Fibroblast of the aortic adventitia (primary cell): ENCODE measurements around the gene RANBP17. TPM values are rescaled to one million over a fixed set of nuclear protein-coding genes. Genes with fewer than 3 reads are reported as not detected.

ENCODE experiments used
- DNase-seq: peaks from one replicate; pipeline ENCODE4 v3.0.0-alpha.2; 2010; ENCODE audit warnings: low read depth
- H3K4me3 ChIP-seq: 2 replicates; pipeline ENCODE4 v1.5.1; 2011; ENCODE audit warnings: low read depth, mild to moderate bottlenecking, control low read depth, low read length, moderate library complexity
- CTCF ChIP-seq: IDR thresholded peaks from 2 replicates; pipeline ENCODE4 v1.5.1; 2011; ENCODE audit warnings: mild to moderate bottlenecking, low read length, control low read depth, inconsistent platforms; ENCODE audit not compliant: insufficient read depth
- total RNA-seq: library from RNA; depleted of rRNA; stranded (reverse); fragments of >200 nt; gene quantifications from 2 replicates; pipeline ENCODE4 v1.2.3, GENCODE V29; 2012; ENCODE audit warnings: low replicate concordance

Gene RANBP17
- total RNA-seq, 1 donor, result 10.6 TPM

- no peak for TF ChIP-seq CTCF
- DNase-seq, result no peak
- no peak overlapping the region for H3K4me3 ChIP-seq
Measured at GRCh38 chr5:171318026-171318425, 456.2 kb downstream of the RANBP17 start.

- TF ChIP-seq CTCF, result no peak
- H3K4me3 ChIP-seq, result no peak overlapping the region
- DNase-seq, result no peak
Measured at GRCh38 chr5:171321447-171321846, 459.6 kb downstream of the RANBP17 start.

- no peak for DNase-seq
- no peak overlapping the region for H3K4me3 ChIP-seq
- no peak for TF ChIP-seq CTCF
Measured at GRCh38 chr5:171322527-171322926, 460.7 kb downstream of the RANBP17 start.

- H3K4me3 ChIP-seq, result no peak overlapping the region
- TF ChIP-seq CTCF, result no peak
- no peak for DNase-seq
Measured at GRCh38 chr5:171323007-171323406, 461.2 kb downstream of the RANBP17 start.

- no peak for TF ChIP-seq CTCF
Measured at GRCh38 chr5:171323806-171324632, 462.2 kb downstream of the RANBP17 start.

GRCh38 chr5:171330021-171330420 lies 468.2 kb downstream of the RANBP17 start:
- DNase-seq, result no peak
- H3K4me3 ChIP-seq, result no peak overlapping the region
- TF ChIP-seq CTCF, result no peak

More at GRCh38 chr5:171323806-171324632, 462.2 kb downstream of the RANBP17 start:
- no peak for DNase-seq
- no peak overlapping the region for H3K4me3 ChIP-seq
